ENCODE data around the gene LPIN2.
A peak's percentile ranks its signal among the peaks of the same experiment; 100 is the strongest.

LPIN2 gene

DNA sequence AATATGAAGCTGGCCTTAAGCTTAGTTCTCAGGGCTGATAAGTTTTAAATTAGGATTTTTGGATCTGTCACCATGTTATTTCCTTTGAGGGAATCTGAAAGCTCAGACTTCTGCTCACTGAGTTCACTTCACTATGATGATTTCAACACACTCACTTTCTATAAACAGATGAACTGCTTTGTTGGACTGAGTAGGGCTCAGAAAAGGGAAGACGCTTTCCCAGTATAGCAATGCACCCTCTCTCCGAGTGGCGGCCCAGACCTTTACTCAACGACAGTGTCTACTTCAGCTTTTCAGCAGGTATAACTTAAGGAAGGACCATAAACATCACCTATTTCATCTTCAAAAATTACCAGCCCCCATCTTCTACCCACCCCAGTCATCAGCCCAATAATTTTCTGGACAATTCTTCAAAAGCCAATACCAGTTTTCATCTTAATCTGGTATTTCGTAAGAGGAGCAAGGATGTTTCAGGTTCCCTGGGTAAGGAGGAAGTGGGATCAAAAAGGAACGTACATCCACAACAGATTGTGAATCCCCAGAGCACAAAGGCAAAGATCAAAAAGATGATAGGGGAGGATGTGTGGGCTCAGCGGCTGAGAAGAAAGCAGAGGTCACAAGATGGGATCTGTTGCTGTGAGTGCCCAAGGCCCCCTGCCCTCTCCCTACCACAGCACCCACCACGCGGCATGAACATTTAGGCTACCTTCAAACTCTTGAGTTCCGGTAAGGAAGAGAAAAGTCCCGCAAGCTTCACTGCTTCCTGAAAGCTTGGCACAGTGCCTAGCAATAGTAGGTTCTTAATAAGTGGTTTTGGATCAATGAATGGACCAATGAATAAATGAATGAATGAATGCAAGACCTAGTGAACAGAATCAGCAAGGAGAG is 41.9 kb downstream of the LPIN2 start:
- Histone ChIP-seq H3K27ac (peak overlapping the region; percentile 27 to 54), H3K4me3 (no peak overlapping the region)
- no peak for DNase-seq (ENCODE audit: low spot score)
- TF ChIP-seq, protein P1, sequence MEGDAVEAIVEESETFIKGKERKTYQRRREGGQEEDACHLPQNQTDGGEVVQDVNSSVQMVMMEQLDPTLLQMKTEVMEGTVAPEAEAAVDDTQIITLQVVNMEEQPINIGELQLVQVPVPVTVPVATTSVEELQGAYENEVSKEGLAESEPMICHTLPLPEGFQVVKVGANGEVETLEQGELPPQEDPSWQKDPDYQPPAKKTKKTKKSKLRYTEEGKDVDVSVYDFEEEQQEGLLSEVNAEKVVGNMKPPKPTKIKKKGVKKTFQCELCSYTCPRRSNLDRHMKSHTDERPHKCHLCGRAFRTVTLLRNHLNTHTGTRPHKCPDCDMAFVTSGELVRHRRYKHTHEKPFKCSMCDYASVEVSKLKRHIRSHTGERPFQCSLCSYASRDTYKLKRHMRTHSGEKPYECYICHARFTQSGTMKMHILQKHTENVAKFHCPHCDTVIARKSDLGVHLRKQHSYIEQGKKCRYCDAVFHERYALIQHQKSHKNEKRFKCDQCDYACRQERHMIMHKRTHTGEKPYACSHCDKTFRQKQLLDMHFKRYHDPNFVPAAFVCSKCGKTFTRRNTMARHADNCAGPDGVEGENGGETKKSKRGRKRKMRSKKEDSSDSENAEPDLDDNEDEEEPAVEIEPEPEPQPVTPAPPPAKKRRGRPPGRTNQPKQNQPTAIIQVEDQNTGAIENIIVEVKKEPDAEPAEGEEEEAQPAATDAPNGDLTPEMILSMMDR (IDR thresholded peaks at IDR 0.05): no peak

DNA sequence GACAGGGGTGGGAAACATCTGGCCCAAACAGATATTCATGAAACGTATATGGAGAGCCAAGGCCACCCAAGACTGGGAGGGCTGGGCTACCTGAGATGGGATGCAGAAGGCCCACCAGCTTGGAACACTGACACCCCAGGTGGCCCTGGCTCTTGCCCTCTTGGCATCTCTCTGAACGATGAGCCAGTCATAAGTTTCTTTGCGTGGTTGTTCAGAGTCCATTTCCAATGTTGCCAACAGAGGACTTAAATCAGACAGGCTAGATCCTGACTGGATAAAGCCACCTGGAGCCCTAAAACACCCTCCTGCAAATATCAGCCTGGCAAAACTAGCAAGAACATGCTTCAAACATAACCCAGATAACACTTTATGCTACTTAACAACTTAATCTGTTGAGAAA is 42.6 kb downstream of the LPIN2 start:
- DNase-seq (ENCODE audit: low spot score): no peak
- Histone ChIP-seq H3K4me3 (no peak overlapping the region), H3K27ac (peak overlapping the region in 1 of 2 donors; percentile 44)
- TF ChIP-seq, protein P1 (IDR thresholded peaks at IDR 0.05): no peak

DNA sequence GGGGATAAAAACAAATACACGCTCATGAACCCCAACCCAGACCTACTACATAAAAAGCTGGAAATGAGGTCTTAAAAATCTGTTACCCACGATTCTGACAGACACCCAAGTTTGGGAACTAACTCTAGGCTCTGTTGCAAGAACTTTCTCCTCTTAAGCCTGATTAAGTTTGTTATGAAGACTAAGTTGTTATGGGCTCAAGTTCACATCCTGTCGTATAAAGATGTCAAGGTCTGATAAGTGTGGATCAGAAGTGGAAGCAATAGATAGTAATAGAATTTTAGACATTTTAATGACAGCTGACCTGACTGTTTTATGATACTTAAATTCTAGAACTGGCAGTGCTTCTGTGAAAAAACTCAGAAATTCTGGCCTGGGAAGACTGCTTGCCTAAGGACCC is 43.2 kb downstream of the LPIN2 start:
- Histone ChIP-seq H3K4me3 (no peak overlapping the region), H3K27ac (no peak overlapping the region)
- no peak for DNase-seq (ENCODE audit: low spot score)
- TF ChIP-seq, protein P1 (IDR thresholded peaks at IDR 0.05): no peak

DNA sequence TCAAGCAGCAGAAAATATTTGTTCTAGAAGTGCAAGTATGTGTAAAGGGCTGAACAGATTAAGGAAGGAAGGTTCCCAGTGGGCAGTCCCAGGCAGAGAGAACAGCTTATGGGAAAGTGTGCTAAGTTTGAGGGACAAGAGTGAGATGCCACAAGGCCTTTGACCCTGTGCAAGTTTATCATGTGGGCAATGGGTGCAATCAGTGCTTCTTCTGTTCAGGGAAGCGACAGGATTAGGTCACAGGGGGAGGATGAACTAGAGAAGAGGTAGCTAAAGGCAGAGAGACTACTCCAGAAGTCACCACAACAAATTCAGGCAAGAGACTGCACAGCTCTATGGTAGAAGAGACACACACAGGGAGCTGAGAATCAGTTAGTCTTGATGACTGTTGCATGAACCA is 44.3 kb downstream of the LPIN2 start:
- TF ChIP-seq, protein P1 (IDR thresholded peaks at IDR 0.05): no peak
- H3K4me3 ChIP-seq: no peak overlapping the region
- no peak for DNase-seq (ENCODE audit: low spot score)
- no peak overlapping the region for H3K27ac ChIP-seq

DNA sequence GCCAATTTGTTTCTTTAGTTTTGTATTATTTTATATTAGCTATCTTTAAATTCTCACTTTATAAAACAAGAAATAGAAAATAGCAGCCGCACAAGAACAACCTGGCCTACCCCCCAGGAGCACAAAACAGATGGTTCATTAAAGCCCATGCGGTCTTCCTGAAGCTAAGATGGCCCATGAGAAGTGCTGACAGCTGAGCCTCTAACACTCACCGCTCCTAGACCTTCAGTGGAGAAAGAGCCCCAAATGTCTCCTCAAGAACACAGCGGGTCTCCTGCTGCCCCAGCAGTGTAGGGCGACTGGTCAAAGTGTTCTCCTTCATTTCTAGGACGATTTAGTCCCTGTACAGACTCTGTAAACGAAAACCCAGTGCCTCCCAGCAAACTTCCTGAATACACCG is 45.1 kb downstream of the LPIN2 start:
- Histone ChIP-seq H3K4me3 (no peak overlapping the region), H3K27ac (no peak overlapping the region)
- no peak for DNase-seq (ENCODE audit: low spot score)
- TF ChIP-seq, protein P1 (IDR thresholded peaks at IDR 0.05): no peak

DNA sequence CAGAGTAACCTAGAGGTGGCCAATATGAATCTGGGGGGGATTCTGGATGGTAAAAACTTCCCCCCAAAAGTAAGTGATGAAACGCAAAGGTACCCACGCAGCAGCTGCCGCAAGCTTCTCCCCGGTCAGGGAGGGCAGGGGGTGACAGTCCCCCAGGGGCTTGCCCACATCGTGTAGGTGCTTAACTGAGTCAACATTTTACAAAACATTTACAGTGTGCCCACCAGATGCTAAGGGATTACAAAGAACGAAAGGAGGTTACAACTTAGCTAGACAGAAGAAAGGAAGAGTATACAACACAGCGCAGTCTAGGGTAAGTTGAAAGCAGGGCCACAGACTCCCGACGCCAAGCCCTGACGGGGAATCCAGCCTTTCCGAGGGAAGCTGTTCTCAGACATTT is 45.6 kb downstream of the LPIN2 start:
- no peak for DNase-seq (ENCODE audit: low spot score)
- no peak overlapping the region for H3K4me3 ChIP-seq
- TF ChIP-seq, protein P1 (IDR thresholded peaks at IDR 0.05): no peak
- no peak overlapping the region for H3K27ac ChIP-seq

DNA sequence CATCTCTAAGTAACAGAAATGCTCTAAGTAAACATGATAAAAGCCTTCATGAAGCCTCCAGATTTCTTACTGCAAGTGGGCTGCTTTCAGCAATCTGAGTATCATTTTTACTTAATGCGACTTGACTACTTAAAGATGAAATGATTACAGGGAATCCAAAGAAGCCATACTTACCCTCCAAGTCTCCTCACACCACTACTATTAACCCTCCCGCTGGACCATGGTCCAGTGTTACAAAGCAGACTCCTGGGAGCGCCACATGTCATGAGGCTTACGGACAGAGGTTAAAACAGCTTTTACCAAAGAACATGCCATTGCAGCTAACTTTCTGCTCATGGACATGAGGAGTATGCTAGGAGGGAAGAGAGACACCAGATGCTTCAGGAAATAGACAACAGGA is 46.4 kb downstream of the LPIN2 start:
- Histone ChIP-seq H3K4me3 (no peak overlapping the region), H3K27ac (no peak overlapping the region)
- TF ChIP-seq, protein P1 (IDR thresholded peaks at IDR 0.05): no peak
- DNase-seq (ENCODE audit: low spot score): no peak

Data from coronary artery (tissue), 2 donors.